Astrocyte (in vitro differentiated cells and primary cell): ENCODE data around the gene OSBPL1A. TPM values are rescaled to one million over a fixed set of nuclear protein-coding genes. Genes with fewer than 3 reads are reported as not detected.

Source experiments
- DNase-seq: peaks from one replicate; pipeline ENCODE4 v3.0.0-alpha.2; 2010; ENCODE audit warnings: low read depth
- FAIRE-seq: peaks from 2 replicates; lab custom pipeline; 2011; peaks lifted over from hg19 to GRCh38; lab: Jason Lieb, UNC
- H2AFZ ChIP-seq: 2 replicates; pipeline ENCODE4 v1.6.0; 2012; ENCODE audit warnings: low read depth, low read length, inconsistent platforms
- H3K27ac ChIP-seq: 2 replicates; pipeline ENCODE4 v1.5.1; 2011; ENCODE audit warnings: low read depth, low read length, inconsistent platforms
- H3K27me3 ChIP-seq: 2 replicates; pipeline ENCODE4 v1.6.0; 2011; ENCODE audit warnings: low read length, inconsistent platforms; ENCODE audit not compliant: insufficient read depth
- H3K36me3 ChIP-seq: 2 replicates; pipeline ENCODE4 v1.5.1; 2011; ENCODE audit warnings: low read length, inconsistent platforms; ENCODE audit not compliant: insufficient read depth
- H3K4me1 ChIP-seq: 2 replicates; pipeline ENCODE4 v1.5.1; 2011; ENCODE audit warnings: low read length, inconsistent platforms; ENCODE audit not compliant: insufficient read depth
- H3K4me2 ChIP-seq: 2 replicates; pipeline ENCODE4 v1.6.0; 2012; ENCODE audit warnings: low read length, inconsistent platforms
- H3K4me3 ChIP-seq: 2 replicates; pipeline ENCODE4 v1.5.1; 2011; ENCODE audit warnings: low read depth, mild to moderate bottlenecking, low read length, inconsistent platforms; ENCODE audit not compliant: insufficient read depth
- H3K79me2 ChIP-seq: 2 replicates; pipeline ENCODE4 v1.6.0; 2012; ENCODE audit warnings: mild to moderate bottlenecking, low read length, inconsistent platforms; ENCODE audit not compliant: insufficient read depth
- H3K9ac ChIP-seq: 2 replicates; pipeline ENCODE4 v1.6.0; 2012; ENCODE audit warnings: mild to moderate bottlenecking, low read length, inconsistent platforms
- H3K9me3 ChIP-seq: 2 replicates; pipeline ENCODE4 v1.5.1; 2012; ENCODE audit warnings: low read depth, mild to moderate bottlenecking, low read length, inconsistent platforms; ENCODE audit not compliant: insufficient read depth
- H4K20me1 ChIP-seq: 2 replicates; pipeline ENCODE4 v1.6.0; 2012; ENCODE audit warnings: low read length, inconsistent platforms; ENCODE audit not compliant: insufficient read depth
- H3K27ac Mint-ChIP-seq: one replicate; pipeline ENCODE4 v1.8.0; 2021; ENCODE audit warnings: mild to moderate bottlenecking, mixed read lengths; ENCODE audit not compliant: unreplicated experiment
- H3K27me3 Mint-ChIP-seq: one replicate; pipeline ENCODE4 v1.8.0; 2021; ENCODE audit warnings: low read depth, mixed read lengths; ENCODE audit not compliant: unreplicated experiment
- H3K36me3 Mint-ChIP-seq: one replicate; pipeline ENCODE4 v1.8.0; 2021; ENCODE audit warnings: low read depth, mixed read lengths; ENCODE audit not compliant: unreplicated experiment
- H3K4me1 Mint-ChIP-seq: one replicate; pipeline ENCODE4 v1.8.0; 2021; ENCODE audit warnings: low read depth, mixed read lengths; ENCODE audit not compliant: unreplicated experiment
- H3K4me3 Mint-ChIP-seq: one replicate; pipeline ENCODE4 v1.8.0; 2021; ENCODE audit warnings: mild to moderate bottlenecking, moderate library complexity, mixed read lengths; ENCODE audit not compliant: unreplicated experiment
- H3K9me3 Mint-ChIP-seq: one replicate; pipeline ENCODE4 v1.8.0; 2021; ENCODE audit warnings: mild to moderate bottlenecking, mixed read lengths; ENCODE audit not compliant: unreplicated experiment
- EZH2 ChIP-seq: IDR thresholded peaks from 2 replicates; pipeline ENCODE4 v1.6.1; 2012; ENCODE audit warnings: mild to moderate bottlenecking, low read length, inconsistent platforms; ENCODE audit not compliant: insufficient read depth
- total RNA-seq: library from RNA; stranded (reverse); gene quantifications from 2 replicates; pipeline ENCODE4 v1.2.1, GENCODE V29; 2021
- TF ChIP-seq, protein P1 (sequence below): IDR thresholded peaks from 2 replicates; pipeline ENCODE4 v1.5.1; 2011; ENCODE audit warnings: low read depth, mild to moderate bottlenecking, inconsistent platforms, low read length, moderate library complexity; ENCODE audit not compliant: insufficient read depth

Gene OSBPL1A
- total RNA-seq, 1 donor from 2014 or later: 27.7 TPM

- no peak for TF ChIP-seq EZH2
- TF ChIP-seq, protein P1, sequence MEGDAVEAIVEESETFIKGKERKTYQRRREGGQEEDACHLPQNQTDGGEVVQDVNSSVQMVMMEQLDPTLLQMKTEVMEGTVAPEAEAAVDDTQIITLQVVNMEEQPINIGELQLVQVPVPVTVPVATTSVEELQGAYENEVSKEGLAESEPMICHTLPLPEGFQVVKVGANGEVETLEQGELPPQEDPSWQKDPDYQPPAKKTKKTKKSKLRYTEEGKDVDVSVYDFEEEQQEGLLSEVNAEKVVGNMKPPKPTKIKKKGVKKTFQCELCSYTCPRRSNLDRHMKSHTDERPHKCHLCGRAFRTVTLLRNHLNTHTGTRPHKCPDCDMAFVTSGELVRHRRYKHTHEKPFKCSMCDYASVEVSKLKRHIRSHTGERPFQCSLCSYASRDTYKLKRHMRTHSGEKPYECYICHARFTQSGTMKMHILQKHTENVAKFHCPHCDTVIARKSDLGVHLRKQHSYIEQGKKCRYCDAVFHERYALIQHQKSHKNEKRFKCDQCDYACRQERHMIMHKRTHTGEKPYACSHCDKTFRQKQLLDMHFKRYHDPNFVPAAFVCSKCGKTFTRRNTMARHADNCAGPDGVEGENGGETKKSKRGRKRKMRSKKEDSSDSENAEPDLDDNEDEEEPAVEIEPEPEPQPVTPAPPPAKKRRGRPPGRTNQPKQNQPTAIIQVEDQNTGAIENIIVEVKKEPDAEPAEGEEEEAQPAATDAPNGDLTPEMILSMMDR: no peak
- H3K4me3 Mint-ChIP-seq: no peak overlapping the region
- H3K9ac ChIP-seq: peak overlapping the region; percentile 67
- H3K9me3 ChIP-seq: no peaks in the 10 kb centered on the region
- H3K4me2 ChIP-seq: peak overlapping the region; percentile 77
- FAIRE-seq: peak; percentile 43
- H3K27ac ChIP-seq: peak overlapping the region; percentile 85
- H3K27me3 Mint-ChIP-seq: no peaks in the 10 kb centered on the region
- H4K20me1 ChIP-seq: no peaks in the 10 kb centered on the region
- peak overlapping the region; percentile 4 for H3K4me3 ChIP-seq
- H3K79me2 ChIP-seq: no peaks in the 10 kb centered on the region
- H3K27ac Mint-ChIP-seq: peak overlapping the region; percentile 35
- H3K4me1 Mint-ChIP-seq: peaks cover 8% of the 10 kb centered on the region
- no peaks in the 10 kb centered on the region for H3K36me3 ChIP-seq
- H3K36me3 Mint-ChIP-seq: peaks cover 4% of the 10 kb centered on the region
- H2AFZ ChIP-seq: peak overlapping the region; percentile 44
- H3K9me3 Mint-ChIP-seq: peaks cover 2% of the 10 kb centered on the region
- peak; percentile 82 for DNase-seq
- peaks cover 22% of the 10 kb centered on the region for H3K4me1 ChIP-seq
- no peaks in the 10 kb centered on the region for H3K27me3 ChIP-seq
Measured at GRCh38 chr18:24227977-24228666, 169.5 kb downstream of the OSBPL1A start.

DNA sequence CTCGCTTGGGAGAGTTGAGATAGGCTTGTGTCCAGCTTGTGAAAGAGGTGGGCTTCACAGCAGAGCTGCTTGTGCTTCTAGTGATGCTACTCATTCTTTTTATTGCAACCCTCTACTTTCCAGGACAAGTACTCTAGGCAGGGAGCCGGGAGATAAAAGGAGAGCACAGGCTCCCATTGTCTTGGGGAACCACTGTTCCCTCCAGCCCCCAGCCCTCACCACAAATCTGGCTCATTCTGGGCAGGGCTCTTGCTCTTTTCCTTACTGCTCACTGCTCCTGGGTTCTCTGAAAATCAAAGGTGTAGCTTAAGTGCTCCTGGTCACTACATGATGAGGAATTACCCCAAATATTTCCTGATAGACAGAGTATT lies 177.3 kb downstream of the OSBPL1A start:
- peaks cover 4% of the 10 kb centered on the region for H3K36me3 Mint-ChIP-seq

More for the DNA sequence above, 177.3 kb downstream of the OSBPL1A start:
- FAIRE-seq (no peak), DNase-seq (no peak)
- H3K4me3 ChIP-seq: no peak overlapping the region
- Mint-ChIP-seq H3K27ac (no peak overlapping the region), H3K27me3 (no peaks in the 10 kb centered on the region), H3K4me3 (no peak overlapping the region), H3K4me1 (peaks cover 5% of the 10 kb centered on the region), H3K9me3 (no peaks in the 10 kb centered on the region)
- H3K9me3 ChIP-seq: no peaks in the 10 kb centered on the region
- no peak overlapping the region for H3K4me2 ChIP-seq
- no peak overlapping the region for H2AFZ ChIP-seq
- H3K79me2 ChIP-seq: no peaks in the 10 kb centered on the region
- TF ChIP-seq EZH2: no peak
- TF ChIP-seq, protein P1: no peak
- no peak overlapping the region for H3K27ac ChIP-seq
- peaks cover 5% of the 10 kb centered on the region for H3K4me1 ChIP-seq
- no peak overlapping the region for H3K9ac ChIP-seq
- H3K36me3 ChIP-seq: no peaks in the 10 kb centered on the region
- H3K27me3 ChIP-seq: no peaks in the 10 kb centered on the region
- no peaks in the 10 kb centered on the region for H4K20me1 ChIP-seq
